Keratinocyte (primary cell): ENCODE results near the gene CDHR4. TPM values are rescaled to one million over a fixed set of nuclear protein-coding genes. Genes with fewer than 3 reads are reported as not detected.

Source experiments
- DNase-seq: peaks from one replicate; pipeline ENCODE4 v3.0.0-alpha.2; 2011; ENCODE audit warnings: low read depth, missing footprints, low spot score
- FAIRE-seq: peaks from 2 replicates; lab custom pipeline; 2011; peaks lifted over from hg19 to GRCh38; lab: Jason Lieb, UNC
- H2AFZ ChIP-seq: 2 replicates; pipeline ENCODE4 v1.6.0; 2012; ENCODE audit warnings: low read length, control low read depth, inconsistent platforms; ENCODE audit not compliant: control insufficient read depth
- H3K27ac ChIP-seq: 2 replicates; pipeline ENCODE4 v1.5.1; 2011; ENCODE audit warnings: low read length; ENCODE audit not compliant: control insufficient read depth, insufficient read depth
- H3K27me3 ChIP-seq: 3 replicates; pipeline ENCODE4 v1.6.0; 2011; ENCODE audit warnings: low read length; ENCODE audit not compliant: control insufficient read depth, insufficient read depth; ENCODE audit errors: extremely low read depth
- H3K36me3 ChIP-seq, 2 experiments: 2 replicates in 1 of 2; 3 replicates in 1 of 2; pipeline ENCODE4 v1.5.1; 2011; ENCODE audit warnings: low read length in 2 of 2, mild to moderate bottlenecking in 1 of 2; ENCODE audit not compliant: control insufficient read depth in 2 of 2, insufficient read depth in 2 of 2; ENCODE audit errors: extremely low read depth in 1 of 2
- H3K4me1 ChIP-seq: 3 replicates; pipeline ENCODE4 v1.5.1; 2011; ENCODE audit warnings: low read length; ENCODE audit not compliant: control insufficient read depth, insufficient read depth; ENCODE audit errors: extremely low read depth
- H3K4me2 ChIP-seq: 3 replicates; pipeline ENCODE4 v1.6.0; 2011; ENCODE audit warnings: low read depth, low read length; ENCODE audit not compliant: control insufficient read depth, insufficient read depth; ENCODE audit errors: extremely low read depth
- H3K4me3 ChIP-seq, 3 experiments: fragments of 200-600 bp in 1 of 3; sonication (generic) in 1 of 3; 2 replicates in 2 of 3; 3 replicates in 1 of 3; pipeline ENCODE4 v1.5.1; 2011 to 2016; ENCODE audit warnings: low read length in 3 of 3, mild to moderate bottlenecking in 3 of 3, control low read depth in 2 of 3, inconsistent platforms in 1 of 3, low read depth in 1 of 3, mixed read lengths in 1 of 3, mixed run types in 1 of 3, moderate library complexity in 1 of 3; ENCODE audit not compliant: control insufficient read depth in 2 of 3, insufficient read depth in 2 of 3; ENCODE audit errors: extremely low read depth in 1 of 3
- H3K79me2 ChIP-seq: 2 replicates; pipeline ENCODE4 v1.6.0; 2012; ENCODE audit warnings: low read length; ENCODE audit not compliant: control insufficient read depth, insufficient read depth
- H3K9ac ChIP-seq: 3 replicates; pipeline ENCODE4 v1.6.0; 2011; ENCODE audit warnings: low read length; ENCODE audit not compliant: control insufficient read depth, insufficient read depth; ENCODE audit errors: extremely low read depth
- H3K9me1 ChIP-seq: 3 replicates; pipeline ENCODE4 v1.6.0; 2011; ENCODE audit warnings: low read length; ENCODE audit not compliant: control insufficient read depth, insufficient read depth; ENCODE audit errors: extremely low read depth
- H3K9me3 ChIP-seq: 2 replicates; pipeline ENCODE4 v1.5.1; 2012; ENCODE audit warnings: low read depth, low read length; ENCODE audit not compliant: control insufficient read depth
- H4K20me1 ChIP-seq: 3 replicates; pipeline ENCODE4 v1.6.0; 2011; ENCODE audit warnings: low read length; ENCODE audit not compliant: control insufficient read depth, insufficient read depth; ENCODE audit errors: extremely low read depth
- EZH2 ChIP-seq: IDR thresholded peaks from one replicate; pipeline ENCODE4 v1.6.1; 2012; ENCODE audit warnings: inconsistent platforms, mild to moderate bottlenecking, low read length, moderate library complexity
- dilution Hi-C: fragments of 300-500 bp; cut with MboI; formaldehyde crosslinking; loops from one replicate; pipeline ENCODE4 v1.7.0; 2020; ENCODE audit warnings: low sequenced_read_pairs; ENCODE audit not compliant: extremely low pct_ligation_motif_present
- polyA plus RNA-seq, 5 experiments: library from polyadenylated mRNA; depleted of rRNA in 3 of 5; stranded (reverse) in 3 of 5; stranded (forward) in 1 of 5; unstranded in 1 of 5; fragments of >200 nt; gene quantifications; 1 replicate in 1 of 5; 2 replicates in 3 of 5; 3 replicates in 1 of 5; pipeline versions ENCODE4 v1.2.1 to v1.2.3, GENCODE V29; 2011 to 2012; ENCODE audit warnings: missing spikeins in 2 of 5, low read depth in 1 of 5, low replicate concordance in 1 of 5
- TF ChIP-seq, protein P1 (sequence below), 3 experiments: IDR thresholded peaks in 1 of 3; conservative IDR thresholded peaks in 1 of 3; optimal IDR thresholded peaks in 1 of 3; 2 replicates in 2 of 3; 3 replicates in 1 of 3; pipeline versions ENCODE3 to v1.5.1; 2011; ENCODE audit warnings: low read length in 3 of 3, mild to moderate bottlenecking in 3 of 3, moderate library complexity in 2 of 3, control low read depth in 1 of 3, inconsistent platforms in 1 of 3; ENCODE audit not compliant: insufficient read depth in 2 of 3; ENCODE audit errors: extremely low read depth in 1 of 3

Gene CDHR4
- polyA plus RNA-seq, 1 donor (not counting 4 experiments of a cell fraction or from before 2014, with no cell fraction given): not detected

DNA sequence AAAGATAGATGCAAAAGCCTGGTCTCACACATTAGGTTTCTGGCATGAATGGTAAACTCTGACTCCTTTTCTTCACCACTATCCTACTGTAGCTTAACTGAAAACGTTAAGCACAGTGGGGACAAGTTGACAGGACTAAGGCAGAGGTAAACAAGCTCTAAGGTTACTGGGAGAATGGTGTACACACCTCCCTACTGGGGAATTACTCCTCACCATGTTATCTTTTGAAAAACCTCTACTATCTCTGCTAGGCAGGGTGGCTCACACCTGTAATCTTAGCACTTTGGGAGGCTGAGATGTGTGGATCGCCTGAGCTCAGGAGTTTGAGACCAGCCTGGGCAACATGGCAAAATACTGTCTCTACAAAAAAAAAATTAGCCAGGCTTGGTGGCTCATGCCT, 42.5 kb downstream of the CDHR4 start:
- Histone ChIP-seq H3K4me1 (no peaks in the 10 kb centered on the region), H3K36me3 (no peaks in the 10 kb centered on the region), H2AFZ (no peak overlapping the region), H3K27me3 (no peaks in the 10 kb centered on the region), H3K79me2 (peaks cover 36% of the 10 kb centered on the region), H3K9ac (no peak overlapping the region), H4K20me1 (no peaks in the 10 kb centered on the region), H3K9me3 (no peaks in the 10 kb centered on the region), H3K9me1 (no peaks in the 10 kb centered on the region), H3K27ac (no peak overlapping the region), H3K4me3 (no peak overlapping the region), H3K4me2 (no peak overlapping the region)
- no peak for TF ChIP-seq EZH2
- TF ChIP-seq, protein P1, sequence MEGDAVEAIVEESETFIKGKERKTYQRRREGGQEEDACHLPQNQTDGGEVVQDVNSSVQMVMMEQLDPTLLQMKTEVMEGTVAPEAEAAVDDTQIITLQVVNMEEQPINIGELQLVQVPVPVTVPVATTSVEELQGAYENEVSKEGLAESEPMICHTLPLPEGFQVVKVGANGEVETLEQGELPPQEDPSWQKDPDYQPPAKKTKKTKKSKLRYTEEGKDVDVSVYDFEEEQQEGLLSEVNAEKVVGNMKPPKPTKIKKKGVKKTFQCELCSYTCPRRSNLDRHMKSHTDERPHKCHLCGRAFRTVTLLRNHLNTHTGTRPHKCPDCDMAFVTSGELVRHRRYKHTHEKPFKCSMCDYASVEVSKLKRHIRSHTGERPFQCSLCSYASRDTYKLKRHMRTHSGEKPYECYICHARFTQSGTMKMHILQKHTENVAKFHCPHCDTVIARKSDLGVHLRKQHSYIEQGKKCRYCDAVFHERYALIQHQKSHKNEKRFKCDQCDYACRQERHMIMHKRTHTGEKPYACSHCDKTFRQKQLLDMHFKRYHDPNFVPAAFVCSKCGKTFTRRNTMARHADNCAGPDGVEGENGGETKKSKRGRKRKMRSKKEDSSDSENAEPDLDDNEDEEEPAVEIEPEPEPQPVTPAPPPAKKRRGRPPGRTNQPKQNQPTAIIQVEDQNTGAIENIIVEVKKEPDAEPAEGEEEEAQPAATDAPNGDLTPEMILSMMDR (optimal IDR thresholded peaks at IDR 0.05 in 1 of 3, IDR thresholded peaks at IDR 0.05 in 1 of 3, conservative IDR thresholded peaks at IDR 0.05 in 1 of 3; ENCODE audit: extremely low read depth in 1 of 3, insufficient read depth in 2 of 3, low read length in 3 of 3): no peak
- FAIRE-seq: no peak
- no peak for DNase-seq
- dilution Hi-C loops: no loop called here

DNA sequence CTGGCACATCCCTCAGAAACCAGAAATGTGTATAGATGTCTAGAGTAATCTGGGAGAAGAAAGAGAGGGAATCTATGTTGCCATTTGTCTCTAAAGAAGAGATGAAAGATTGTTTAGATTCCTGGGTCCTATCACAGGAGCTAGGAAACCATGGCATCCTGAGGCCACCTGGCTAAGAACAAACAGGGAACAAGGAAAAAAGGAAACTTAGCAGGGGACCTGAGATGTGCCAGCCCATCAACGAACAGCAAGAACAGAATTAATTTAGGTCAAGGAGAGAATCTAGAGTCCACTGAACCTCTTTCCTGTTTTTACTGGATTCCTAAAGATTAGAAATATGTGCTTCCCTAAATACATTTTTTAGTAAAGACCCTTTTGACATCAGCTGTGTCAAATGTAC, 43.6 kb downstream of the CDHR4 start:
- Histone ChIP-seq H3K79me2 (peaks cover 31% of the 10 kb centered on the region), H3K9me3 (no peaks in the 10 kb centered on the region), H3K4me1 (no peaks in the 10 kb centered on the region), H3K36me3 (no peaks in the 10 kb centered on the region), H3K27me3 (no peaks in the 10 kb centered on the region), H3K27ac (no peak overlapping the region), H3K4me2 (no peak overlapping the region), H4K20me1 (no peaks in the 10 kb centered on the region), H3K4me3 (no peak overlapping the region), H2AFZ (no peak overlapping the region), H3K9ac (no peak overlapping the region), H3K9me1 (no peaks in the 10 kb centered on the region)
- TF ChIP-seq EZH2: no peak
- TF ChIP-seq, protein P1 (optimal IDR thresholded peaks at IDR 0.05 in 1 of 3, IDR thresholded peaks at IDR 0.05 in 1 of 3, conservative IDR thresholded peaks at IDR 0.05 in 1 of 3; ENCODE audit: extremely low read depth in 1 of 3, insufficient read depth in 2 of 3, low read length in 3 of 3): no peak
- DNase-seq (no peak), FAIRE-seq (no peak)
- dilution Hi-C loops: no loop called here
